Heart right ventricle (tissue), 16 donors: ENCODE measurements around the gene KRTAP5-4. TPM values are rescaled to one million over a fixed set of nuclear protein-coding genes. Genes with fewer than 3 reads are reported as not detected.

ENCODE experiments used
- ATAC-seq, 8 donors: fragments of 200-7000 bp; cut with Tn5 transposase; one replicate each; pipeline ENCODE4 v1.9.1; 2020; ENCODE audit warnings: mild to moderate bottlenecking in 8 of 8, moderate library complexity in 8 of 8, moderate number of reproducible peaks in 1 of 8
- DNase-seq, 2 donors: peaks; one replicate each; pipeline ENCODE4 v3.0.0-alpha.2; 2020
- H3K27ac ChIP-seq, 10 donors: fragments of 200-600 bp; sonication (generic) in 2 of 10; one replicate each; pipeline versions ENCODE4 v1.5.0 to v1.8.0; 2020 to 2022; ENCODE audit warnings: mild to moderate bottlenecking in 3 of 10
- H3K27me3 ChIP-seq, 7 donors: fragments of 200-600 bp; one replicate each; pipeline ENCODE4 v1.8.0; 2021 to 2022; ENCODE audit warnings: mild to moderate bottlenecking in 2 of 7
- H3K36me3 ChIP-seq, 9 donors: fragments of 200-600 bp; sonication (generic) in 1 of 9; one replicate each; pipeline versions ENCODE4 v1.5.0 to v1.8.0; 2020 to 2022; ENCODE audit warnings: mild to moderate bottlenecking in 2 of 9
- H3K4me1 ChIP-seq, 9 donors: fragments of 200-600 bp; sonication (generic) in 1 of 9; one replicate each; pipeline versions ENCODE4 v1.5.0 to v1.8.0; 2020 to 2022; ENCODE audit warnings: mild to moderate bottlenecking in 4 of 9
- H3K4me3 ChIP-seq, 10 donors: fragments of 200-600 bp; sonication (generic) in 2 of 10; one replicate each; pipeline versions ENCODE4 v1.5.0 to v1.8.0; 2020 to 2022; ENCODE audit warnings: mild to moderate bottlenecking in 7 of 10, moderate library complexity in 2 of 10
- H3K9me3 ChIP-seq, 11 donors: fragments of 200-600 bp in 10 of 11; sonication (generic) in 2 of 11; one replicate each; pipeline versions ENCODE4 v1.5.0 to v1.8.0; 2013 to 2022; ENCODE audit warnings: mild to moderate bottlenecking in 2 of 11, control low read depth in 1 of 11, moderate library complexity in 1 of 11
- WGBS, 2 donors: extraction: QIAGEN DNeasy Blood & Tissue Kit; methylation state at CpG; one replicate each; pipeline ENCODE4 v1.1.7; 2013; ENCODE audit warnings: inconsistent platforms in 1 of 2; 5-methylcytosine and 5-hydroxymethylcytosine counted together
- intact Hi-C, 10 donors: fragments of 100-400 bp; cut with DNase I; formaldehyde crosslinking; loops; one replicate each; pipeline versions ENCODE4 v1.11.1 to v1.14.2; 2022
- polyA plus RNA-seq, 2 donors: library from polyadenylated mRNA; stranded (reverse); fragments of 200-250 nt; gene quantifications; one replicate each; pipeline ENCODE4 v1.2.3, GENCODE V29; 2013
- total RNA-seq, 10 donors: library from RNA; stranded (reverse); fragmentation: NEBNext Ultra II Directional in 3 of 10; extraction: Animal tissue kit (Norgen Biotek cat#: 25700) in 3 of 10; gene quantifications; one replicate each; pipeline versions ENCODE4 v1.2.1 to v1.2.4, GENCODE V29; 2021 to 2023
- TF ChIP-seq, protein P1 (sequence below), 9 donors: fragments of 200-600 bp; sonication (generic) in 2 of 9; IDR thresholded peaks; one replicate each; pipeline versions ENCODE4 v1.5.0 to v1.8.0; 2021 to 2022; ENCODE audit warnings: antibody characterized with exemption in 9 of 9, mild to moderate bottlenecking in 5 of 9, moderate library complexity in 1 of 9
- donor health status: Arrhythmogenic right ventricular cardiomyopathy.
- donor health status: ischemic (EF 13 %, LVEDD 7.1; RV severe dilation, severe dysfunction).
- donor health status: healthy with polysubstance abuse.
- donor health status: DM: no; HTN: yes; CAD: no.
- donor health status: DM: no; HTN: no; CAD: no.
- donor health status: ischemic (EF 25% LVEDD 6.9; RV normal size, moderate dysfunction).
- donor health status: ischemic (EF 25% LVEDD 5.7; RV mildly dilated, moderate dysfunction).
- donor health status: healthy.
- donor health status: DM: yes; HTN: yes; CAD: no.
- donor health status: Ischemic cardiomyopathy.
- donor health status: ischemic (EF 35%, LVEDD 5.7; RV mildly dilated, moderate dysfunction).
- donor health status: nonischemic (EF 11% LVEDD 7.7; RV severe dilation, severe dysfunction).
- donor health status: DM: yes; HTN: yes; CAD: no.
- donor health status: PGD.
- donor health status: ischemic (EF 29% LVEDD 5.4; RV normal size, mild dysfunction).
- donor health status: nonischemic (EF 23%, LVEDD 6.1; RV moderate dilation, normal function).

The KRTAP5-4 gene
- total and polyA plus RNA-seq, 12 donors: not detected

DNA sequence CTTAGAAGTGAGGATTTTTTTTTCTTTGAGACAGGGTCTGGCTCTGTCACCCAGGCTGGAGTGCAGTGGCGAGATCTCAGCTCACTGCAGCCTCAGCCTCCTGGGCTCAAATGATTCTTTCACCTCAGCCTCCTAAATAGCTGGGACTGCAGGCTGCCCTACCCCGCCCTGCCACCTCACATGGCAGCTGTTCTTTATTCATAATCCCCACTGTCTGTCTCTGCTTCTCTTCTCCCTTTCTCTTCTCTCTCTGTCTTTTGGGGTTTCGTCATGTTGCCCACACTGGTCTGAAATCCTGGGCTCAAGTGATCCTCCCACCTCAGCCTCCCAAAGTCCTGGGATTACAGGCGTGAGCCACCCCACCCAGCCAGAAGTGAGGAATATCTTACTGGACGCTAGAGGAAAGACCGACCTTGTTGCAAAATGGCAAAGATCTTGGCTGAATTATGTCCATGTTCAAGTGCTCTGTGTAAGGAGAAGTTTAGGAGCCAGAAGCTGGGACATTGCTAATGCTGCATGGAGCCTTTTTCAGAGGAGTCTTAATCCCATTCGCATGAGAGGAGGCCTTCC, 29.6 kb upstream of the KRTAP5-4 start:
- Histone ChIP-seq H3K27ac (no peak overlapping the region), H3K9me3 (no peaks in the 10 kb centered on the region), H3K36me3 (no peaks in the 10 kb centered on the region), H3K4me1 (peaks cover 0 to 6% (median 4%) of the 10 kb centered on the region in 9 donors), H3K4me3 (no peak overlapping the region), H3K27me3 (peaks cover 0 to 31% (median 11%) of the 10 kb centered on the region in 7 donors)
- DNase-seq (no peak), ATAC-seq (no peak)
- TF ChIP-seq, protein P1, sequence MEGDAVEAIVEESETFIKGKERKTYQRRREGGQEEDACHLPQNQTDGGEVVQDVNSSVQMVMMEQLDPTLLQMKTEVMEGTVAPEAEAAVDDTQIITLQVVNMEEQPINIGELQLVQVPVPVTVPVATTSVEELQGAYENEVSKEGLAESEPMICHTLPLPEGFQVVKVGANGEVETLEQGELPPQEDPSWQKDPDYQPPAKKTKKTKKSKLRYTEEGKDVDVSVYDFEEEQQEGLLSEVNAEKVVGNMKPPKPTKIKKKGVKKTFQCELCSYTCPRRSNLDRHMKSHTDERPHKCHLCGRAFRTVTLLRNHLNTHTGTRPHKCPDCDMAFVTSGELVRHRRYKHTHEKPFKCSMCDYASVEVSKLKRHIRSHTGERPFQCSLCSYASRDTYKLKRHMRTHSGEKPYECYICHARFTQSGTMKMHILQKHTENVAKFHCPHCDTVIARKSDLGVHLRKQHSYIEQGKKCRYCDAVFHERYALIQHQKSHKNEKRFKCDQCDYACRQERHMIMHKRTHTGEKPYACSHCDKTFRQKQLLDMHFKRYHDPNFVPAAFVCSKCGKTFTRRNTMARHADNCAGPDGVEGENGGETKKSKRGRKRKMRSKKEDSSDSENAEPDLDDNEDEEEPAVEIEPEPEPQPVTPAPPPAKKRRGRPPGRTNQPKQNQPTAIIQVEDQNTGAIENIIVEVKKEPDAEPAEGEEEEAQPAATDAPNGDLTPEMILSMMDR (IDR thresholded peaks at IDR 0.05): no peak
- intact Hi-C loops: loop anchor here in 8 of 10 donors (5.0 to 10.0 kb wide), 5 partner anchors 41 to 506 kb away; partner anchors contain the start of gene SYT8 (in 4 of the 8)
- WGBS, 2 donors: 92 to 93% methylated on average over 7 of the region's 7 CpGs

DNA sequence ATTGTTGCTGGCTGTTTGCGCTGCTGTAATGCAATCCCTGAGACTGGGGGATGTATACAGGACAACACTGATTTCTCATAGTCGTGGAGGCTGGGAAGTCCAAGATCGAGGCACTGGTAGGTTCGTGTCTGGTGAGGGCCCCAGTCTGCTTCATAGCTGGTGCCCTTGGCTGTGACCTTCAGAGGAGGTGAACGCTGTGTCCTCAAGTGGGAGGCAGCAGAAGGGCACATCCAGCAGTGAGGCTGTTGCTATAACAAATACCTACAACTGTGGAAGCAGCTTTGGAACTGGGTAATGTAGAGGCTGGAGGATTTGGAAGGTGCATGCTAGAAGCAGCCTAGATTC, 29.0 kb upstream of the KRTAP5-4 start:
- 71 to 73% methylated on average over 5 of the region's 5 CpGs for WGBS, 2 donors
- Histone ChIP-seq H3K27ac (no peak overlapping the region), H3K36me3 (no peaks in the 10 kb centered on the region), H3K27me3 (peaks cover 0 to 25% (median 8%) of the 10 kb centered on the region in 7 donors), H3K4me3 (no peak overlapping the region), H3K9me3 (no peaks in the 10 kb centered on the region), H3K4me1 (peaks cover 0 to 6% (median 4%) of the 10 kb centered on the region in 9 donors)
- no peak for DNase-seq
- TF ChIP-seq, protein P1 (IDR thresholded peaks at IDR 0.05): no peak
- intact Hi-C loops: loop anchor here in 8 of 10 donors (5.0 to 10.0 kb wide), 5 partner anchors 41 to 506 kb away; partner anchors contain the start of gene SYT8 (in 4 of the 8)
- ATAC-seq: no peak

DNA sequence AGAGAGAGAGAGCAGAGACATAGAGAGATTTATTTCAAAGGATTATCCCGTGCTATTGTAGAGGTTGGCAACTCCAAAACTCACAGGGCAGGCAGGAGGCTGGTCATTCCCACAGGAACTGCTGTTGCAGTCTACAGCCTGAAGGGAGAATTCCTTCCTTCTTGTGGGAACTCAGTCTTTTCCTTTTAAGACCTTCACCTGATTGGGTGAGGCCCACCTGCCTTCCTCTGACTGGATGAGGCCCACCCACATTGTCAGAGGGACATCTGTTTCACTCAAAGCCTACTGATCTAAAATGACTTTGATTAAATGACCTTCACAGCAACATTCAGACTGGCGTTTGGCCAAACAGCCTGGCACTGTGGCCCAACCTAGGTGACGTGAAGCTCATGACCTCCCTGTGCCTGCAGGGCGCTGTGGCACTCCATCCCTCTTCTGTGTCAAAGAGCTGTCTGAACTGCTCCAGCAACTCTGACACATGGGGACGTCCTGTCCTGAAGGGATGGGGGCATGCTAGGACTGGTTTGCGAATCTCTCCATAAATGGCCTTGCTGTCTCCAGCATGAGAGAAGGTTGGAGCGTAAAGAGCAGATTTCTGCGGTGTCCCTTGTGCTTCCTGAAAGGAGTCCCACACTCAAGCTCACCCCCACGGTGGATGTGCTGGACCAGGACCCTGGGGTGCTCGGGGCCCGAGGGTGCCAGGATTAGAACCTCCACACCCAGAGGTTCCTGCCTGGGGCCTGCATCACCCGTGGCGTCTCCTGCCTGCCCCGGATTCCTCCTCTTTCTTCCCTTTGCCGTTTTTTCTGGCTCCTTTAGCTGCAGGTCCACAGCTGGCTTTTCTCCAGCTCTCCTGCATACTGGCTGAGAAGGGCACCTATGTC, 28.3 kb upstream of the KRTAP5-4 start:
- H3K9me3 ChIP-seq: no peaks in the 10 kb centered on the region
- H3K4me1 ChIP-seq: peaks cover 0 to 6% (median 4%) of the 10 kb centered on the region in 9 donors
- no peak for DNase-seq
- no peaks in the 10 kb centered on the region for H3K36me3 ChIP-seq
- H3K27ac ChIP-seq: no peak overlapping the region
- peaks cover 0 to 20% (median 5%) of the 10 kb centered on the region in 7 donors for H3K27me3 ChIP-seq
- intact Hi-C loops: loop anchor here in 8 of 10 donors (5.0 to 10.0 kb wide), 5 partner anchors 42 to 507 kb away; partner anchors contain the start of gene SYT8 (in 4 of the 8)
- no peak for ATAC-seq
- no peak overlapping the region for H3K4me3 ChIP-seq
- TF ChIP-seq, protein P1 (IDR thresholded peaks at IDR 0.05): no peak
- WGBS, 2 donors: 80 to 83% methylated on average over 15 of the region's 15 CpGs

DNA sequence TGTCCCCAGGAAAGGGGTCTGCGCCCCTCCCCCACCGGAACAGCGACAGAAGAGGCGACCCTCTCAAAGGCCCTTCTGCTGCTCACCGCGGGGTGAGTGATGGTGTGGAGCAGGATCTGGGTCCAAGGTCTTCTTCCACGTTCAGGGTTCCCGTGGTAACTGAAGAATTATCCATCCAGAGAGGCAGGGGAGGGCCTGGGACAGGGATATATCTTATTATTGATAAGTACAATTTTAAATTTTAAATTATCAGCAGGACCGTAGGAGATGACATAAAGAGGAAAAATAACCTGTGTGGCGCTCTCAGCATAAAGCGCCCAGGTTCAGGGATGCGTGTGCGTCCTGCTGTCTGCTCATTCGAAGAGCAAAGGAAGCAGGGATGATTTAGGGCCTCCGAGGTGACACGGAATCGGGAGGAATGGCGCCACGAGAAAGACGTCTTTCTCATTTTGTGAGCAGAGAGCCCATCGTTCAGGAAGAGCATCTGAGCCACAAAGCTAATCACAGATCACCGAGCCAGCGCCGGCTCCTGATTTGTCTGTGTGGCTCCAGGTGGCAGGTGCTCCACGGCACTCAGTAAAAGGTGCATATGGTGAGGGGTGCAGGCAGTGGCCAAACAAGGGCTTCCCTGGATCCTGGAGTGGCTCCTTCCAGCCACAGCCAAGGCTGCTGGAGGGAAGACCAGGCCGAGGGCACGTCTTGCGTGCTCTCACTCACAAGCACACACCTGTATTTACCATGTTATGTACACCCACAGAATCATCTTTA, 26.9 kb upstream of the KRTAP5-4 start:
- TF ChIP-seq, protein P1 (IDR thresholded peaks at IDR 0.05): no peak
- Histone ChIP-seq H3K4me1 (peaks cover 0 to 6% (median 4%) of the 10 kb centered on the region in 9 donors), H3K4me3 (no peak overlapping the region), H3K27me3 (peaks cover 0 to 10% (median 0%) of the 10 kb centered on the region in 7 donors), H3K9me3 (no peaks in the 10 kb centered on the region), H3K27ac (no peak overlapping the region), H3K36me3 (no peaks in the 10 kb centered on the region)
- DNase-seq (no peak), ATAC-seq (no peak)
- WGBS, 2 donors: 91% methylated on average over 28 of the region's 28 CpGs
- intact Hi-C loops: loop anchor here in 1 of 10 donors (10.0 kb wide), 1 partner anchor 506 kb away; no protein-coding TSS in a partner anchor
